SHP77 (cell line): ENCODE measurements around the gene MFSD6.

ENCODE experiments used
- DNase-seq, 2 experiments: peaks; one replicate each; lab custom pipeline; 2025; lab: John Stamatoyannopoulos, UW

MFSD6 gene

GRCh38 chr2:190440113-190440512 lies 32.0 kb downstream of the MFSD6 start:
- no peak for DNase-seq

GRCh38 chr2:190441564-190441963 lies 33.4 kb downstream of the MFSD6 start:
- no peak for DNase-seq

- no peak for DNase-seq
Measured at GRCh38 chr2:190443055-190443454, 34.9 kb downstream of the MFSD6 start.

DNA sequence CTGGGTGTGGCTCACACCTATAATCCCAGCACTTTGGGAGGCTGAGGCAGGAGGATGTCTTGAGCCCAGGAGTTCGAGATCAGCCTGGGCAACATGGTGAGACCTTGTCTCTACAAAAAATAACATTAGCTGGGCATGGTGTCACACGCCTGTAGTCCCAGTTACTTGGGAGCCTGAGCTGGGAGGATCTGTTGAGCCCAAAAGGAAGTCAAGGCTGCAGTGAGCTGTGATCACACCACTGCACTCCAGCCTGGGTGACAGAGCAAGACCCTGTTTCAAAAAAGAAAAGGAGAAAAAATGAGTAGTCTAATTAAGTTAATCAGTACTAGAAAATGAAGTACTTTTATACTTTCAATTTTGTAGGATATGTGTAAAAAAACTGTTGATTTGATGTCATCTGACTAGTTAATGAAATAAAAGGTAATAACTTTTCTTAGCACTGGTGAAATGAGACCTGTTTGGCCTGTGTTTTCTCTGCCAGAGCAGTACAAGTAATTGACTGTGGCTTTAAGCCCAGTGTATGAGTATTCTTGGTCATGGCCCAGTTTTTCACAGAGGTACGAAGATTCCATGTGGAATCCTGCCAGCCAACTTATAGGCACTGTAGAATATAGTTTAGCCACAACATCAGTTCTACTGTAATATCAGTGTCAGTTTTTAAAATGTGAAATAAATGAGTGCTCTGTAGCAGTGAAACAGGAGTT lies 35.8 kb downstream of the MFSD6 start:
- DNase-seq, result no peak

GRCh38 chr2:190444976-190445375 lies 36.8 kb downstream of the MFSD6 start:
- DNase-seq, result no peak

DNA sequence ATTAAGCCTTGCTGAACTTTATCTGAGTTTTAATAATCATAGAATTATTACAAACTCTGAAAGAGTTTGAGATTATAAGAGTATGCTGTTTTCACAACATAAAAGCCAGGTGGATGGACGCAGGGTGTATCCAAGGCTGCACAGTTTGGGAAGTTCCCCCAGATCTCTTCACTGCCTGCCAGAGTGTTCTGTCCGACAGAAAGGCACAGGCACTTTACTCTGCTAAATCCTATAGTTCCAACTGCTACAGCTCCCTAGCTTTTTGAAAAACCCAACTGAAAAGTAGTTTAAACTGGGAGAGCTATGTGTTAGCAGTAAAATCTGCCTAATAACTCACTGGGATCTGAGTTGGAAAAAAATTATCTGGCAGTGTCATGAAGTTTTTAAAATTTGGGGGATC lies 38.0 kb downstream of the MFSD6 start:
- no peak for DNase-seq

DNA sequence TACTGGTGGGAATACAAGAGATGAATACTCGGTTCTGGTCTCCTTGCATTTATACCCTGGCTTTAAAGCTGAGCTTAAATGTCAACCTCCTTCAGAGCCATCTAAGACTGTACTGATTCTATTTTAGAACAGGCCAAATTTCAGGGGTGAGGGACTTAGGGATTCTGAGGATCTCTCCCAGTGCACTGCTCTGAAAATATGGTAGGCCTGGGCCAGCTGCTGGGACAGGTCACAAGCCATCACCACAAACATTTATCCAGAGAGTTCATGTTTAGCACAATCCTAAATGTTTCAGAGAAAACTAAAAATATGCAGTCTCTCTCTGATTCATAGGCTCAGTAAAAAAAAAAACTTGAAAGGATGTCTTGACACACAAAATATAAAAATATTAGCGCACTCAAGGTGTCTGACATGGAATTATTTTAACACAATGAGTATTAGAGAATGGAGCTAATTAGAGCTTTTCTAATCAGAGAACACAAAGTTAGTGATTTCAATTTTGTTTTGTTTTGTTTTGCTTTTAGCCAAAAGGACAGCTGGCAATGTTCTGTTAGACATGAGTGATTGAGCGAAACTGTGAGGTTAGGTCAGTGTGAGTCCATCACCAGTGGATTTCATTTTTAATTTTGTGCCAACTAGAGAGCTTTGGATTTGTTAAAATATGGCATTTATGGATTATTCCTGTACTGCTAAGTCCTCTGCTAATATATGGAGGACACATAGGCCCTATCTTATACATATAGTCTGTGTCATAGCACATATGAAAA lies 38.8 kb downstream of the MFSD6 start:
- DNase-seq, result no peak

GRCh38 chr2:190447766-190448165 lies 39.6 kb downstream of the MFSD6 start:
- no peak for DNase-seq

GRCh38 chr2:190449925-190450324 lies 41.8 kb downstream of the MFSD6 start:
- DNase-seq, result no peak

GRCh38 chr2:190450363-190450762 lies 42.2 kb downstream of the MFSD6 start:
- no peak for DNase-seq

DNA sequence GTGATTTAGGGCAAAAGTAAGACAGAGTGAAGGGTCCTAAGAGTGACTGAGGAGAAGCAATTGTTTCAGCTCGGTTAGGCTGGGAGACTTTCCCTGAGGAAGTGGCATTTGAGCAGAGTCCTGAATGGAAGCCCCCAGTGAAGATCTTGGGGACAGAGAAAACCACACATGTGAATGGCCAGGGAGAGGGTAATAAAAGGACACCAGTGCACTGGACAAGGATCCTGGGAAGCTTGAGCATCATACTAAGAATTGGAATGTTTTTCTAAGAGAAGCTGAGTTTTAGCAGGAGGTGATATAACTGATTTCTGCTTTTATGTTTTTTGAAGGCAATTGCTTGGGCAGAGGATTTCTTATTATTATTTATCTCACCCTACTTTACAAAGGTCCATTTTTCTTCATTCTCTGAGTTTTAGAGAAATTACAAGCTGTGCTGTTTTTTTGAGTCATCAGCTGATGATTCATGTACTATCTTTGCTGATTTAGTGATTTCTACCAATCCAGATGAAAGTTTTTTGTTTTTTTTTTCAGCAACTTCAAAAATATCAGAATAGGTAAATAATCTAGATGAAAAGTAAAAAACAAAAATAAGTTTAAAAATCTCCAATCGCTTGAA lies 43.5 kb downstream of the MFSD6 start:
- DNase-seq, result no peak

DNA sequence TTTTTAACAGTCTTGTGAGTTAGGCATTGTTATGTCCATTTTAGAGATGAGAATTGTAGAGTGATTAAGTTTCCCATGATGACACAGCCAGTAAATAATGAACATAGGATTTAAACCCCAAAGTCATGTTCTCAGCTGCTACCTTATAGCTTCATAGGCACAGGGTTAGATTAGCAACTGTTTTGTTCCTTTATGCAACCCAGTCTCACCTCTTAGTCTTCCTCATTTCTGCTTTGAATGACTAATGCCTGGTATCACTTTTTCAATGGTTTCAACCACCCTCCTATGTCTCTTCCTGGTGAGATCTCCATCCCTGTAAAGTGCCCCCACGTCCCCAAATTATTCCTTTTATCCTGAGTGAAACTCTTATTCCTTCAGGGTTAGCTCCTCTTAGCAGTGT lies 44.3 kb downstream of the MFSD6 start:
- no peak for DNase-seq

DNA sequence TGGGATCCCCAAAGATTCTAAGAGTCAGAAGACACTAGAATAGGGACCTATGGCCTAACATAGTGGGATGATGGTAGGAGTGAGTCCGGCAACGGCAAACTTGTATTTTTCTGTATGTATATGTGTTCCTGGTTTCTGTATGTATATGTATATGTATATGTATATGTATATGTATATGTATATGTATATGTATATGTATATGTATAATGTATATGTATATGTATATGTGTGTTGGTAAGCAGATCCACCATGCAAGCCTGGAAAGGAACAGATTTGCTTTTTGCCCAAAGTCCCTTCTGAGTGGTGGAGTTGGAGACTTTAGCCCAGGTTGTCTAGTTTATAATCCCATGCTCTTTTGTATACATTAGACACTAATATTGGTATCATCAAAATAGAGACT lies 46.6 kb downstream of the MFSD6 start:
- DNase-seq, result no peak

DNA sequence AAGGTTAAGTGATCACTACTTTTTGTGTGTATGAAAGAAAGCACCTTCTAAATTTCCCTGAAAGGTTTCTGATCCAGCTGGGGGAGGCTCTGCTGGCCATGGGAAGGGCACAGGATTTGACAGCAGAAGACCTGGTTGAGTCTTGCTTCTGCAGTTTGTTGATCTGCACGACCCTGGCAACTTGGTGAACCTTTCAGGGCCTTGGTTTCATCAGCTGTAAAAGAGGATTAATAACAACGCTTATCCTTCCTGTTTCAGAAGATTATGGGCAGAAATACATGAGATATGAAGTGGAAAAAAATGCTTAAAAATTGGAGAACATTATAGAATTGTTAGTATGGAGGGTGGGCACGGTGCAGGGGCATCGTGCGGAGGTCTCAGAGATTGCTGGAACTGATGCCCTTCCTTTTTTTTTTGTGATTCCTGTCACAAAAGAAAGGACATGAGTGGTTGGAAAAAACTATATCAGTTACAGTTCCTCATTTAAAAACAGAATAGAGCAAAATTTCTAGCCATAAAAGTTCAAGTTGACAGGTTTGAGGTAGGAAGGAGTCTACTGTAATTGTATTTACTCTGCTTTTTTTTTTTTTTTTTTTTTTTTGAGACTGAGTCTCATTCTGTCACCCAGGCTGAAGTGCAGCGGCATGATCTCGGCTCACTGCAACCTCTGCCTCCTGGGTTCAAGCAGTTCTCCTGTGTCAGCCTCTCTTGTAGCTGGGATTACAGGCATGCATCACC lies 47.4 kb downstream of the MFSD6 start:
- DNase-seq, result no peak

DNA sequence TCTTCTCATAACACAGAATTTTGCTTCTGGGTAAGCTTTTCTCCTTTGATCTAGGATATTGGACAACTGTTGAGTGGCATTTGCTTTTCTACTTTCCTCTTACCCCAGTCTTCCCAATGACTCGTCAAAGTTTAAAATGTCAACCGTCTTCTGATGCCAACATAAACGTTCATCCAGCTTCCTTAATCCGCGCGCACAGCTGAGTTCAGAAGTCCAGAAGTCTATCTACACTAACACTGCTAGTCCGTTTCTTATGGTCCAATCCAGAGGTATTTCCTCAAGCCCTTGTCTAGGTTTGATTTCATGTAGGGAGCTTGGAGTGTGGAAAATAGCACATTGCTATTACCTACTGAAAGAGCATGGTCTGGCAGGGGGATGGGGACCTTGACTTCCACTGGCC lies 48.7 kb downstream of the MFSD6 start:
- no peak for DNase-seq

DNA sequence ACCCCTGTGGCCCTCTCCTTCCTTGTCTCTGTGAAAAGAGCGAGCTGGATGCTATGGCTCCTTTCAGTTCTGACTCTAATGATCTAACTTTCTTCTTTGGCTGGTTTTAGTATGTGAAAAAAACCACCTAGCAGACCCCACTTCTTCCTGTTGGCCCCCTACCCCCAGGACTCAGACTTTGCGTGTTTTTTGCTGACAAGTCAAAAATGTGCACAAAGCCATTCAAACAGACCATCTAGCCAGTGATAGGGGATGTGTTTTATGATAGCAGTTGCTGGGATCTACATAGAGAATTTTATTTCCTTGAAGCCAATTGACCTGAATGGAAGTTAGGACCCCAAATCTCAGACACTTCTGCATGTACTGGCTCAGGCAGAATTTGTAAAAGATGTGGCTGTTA lies 49.1 kb downstream of the MFSD6 start:
- no peak for DNase-seq

GRCh38 chr2:190458352-190459107 lies 50.4 kb downstream of the MFSD6 start:
- DNase-seq, result no peak

DNA sequence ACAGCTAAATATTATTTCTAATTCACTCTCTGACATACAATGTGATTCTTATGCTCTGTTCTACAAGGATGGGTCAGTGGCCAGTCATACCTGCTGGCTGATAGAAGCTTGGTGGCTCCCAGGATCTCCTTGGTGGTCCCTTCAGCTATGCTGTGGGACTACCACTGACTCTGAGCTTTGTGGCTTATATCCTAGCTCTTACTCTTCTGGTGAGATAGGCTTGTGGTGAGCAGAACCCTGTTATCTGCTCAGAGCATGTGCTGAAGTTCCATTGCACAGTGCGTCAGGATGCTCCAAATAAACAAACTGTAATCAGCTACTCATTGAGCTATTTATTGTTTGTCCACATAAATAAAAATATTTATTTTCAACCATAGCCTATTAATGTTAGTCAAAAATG lies 51.7 kb downstream of the MFSD6 start:
- DNase-seq, result no peak

- no peak for DNase-seq
Measured at GRCh38 chr2:190460487-190460886, 52.3 kb downstream of the MFSD6 start.

- DNase-seq, result no peak
Measured at GRCh38 chr2:190462181-190462580, 54.0 kb downstream of the MFSD6 start.

DNA sequence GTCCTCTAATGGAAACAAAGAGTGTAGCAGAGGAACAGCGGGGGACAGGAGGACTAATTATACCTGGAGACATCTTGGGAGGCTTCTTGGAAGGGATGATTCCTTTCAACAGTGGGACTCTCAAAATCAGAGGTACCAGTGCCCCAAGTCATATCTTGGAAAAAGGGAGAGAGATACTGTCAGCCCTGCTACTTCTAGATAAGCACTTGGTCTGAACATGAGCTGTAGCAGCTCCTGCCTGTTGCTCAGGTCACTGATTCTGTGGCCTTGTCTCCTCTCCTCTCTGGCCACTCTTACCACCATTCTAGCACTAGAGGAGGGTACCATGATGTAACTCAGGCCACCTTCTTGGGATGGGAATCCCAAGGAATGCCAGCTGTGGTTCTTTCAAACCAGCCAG lies 54.5 kb downstream of the MFSD6 start:
- no peak for DNase-seq

DNA sequence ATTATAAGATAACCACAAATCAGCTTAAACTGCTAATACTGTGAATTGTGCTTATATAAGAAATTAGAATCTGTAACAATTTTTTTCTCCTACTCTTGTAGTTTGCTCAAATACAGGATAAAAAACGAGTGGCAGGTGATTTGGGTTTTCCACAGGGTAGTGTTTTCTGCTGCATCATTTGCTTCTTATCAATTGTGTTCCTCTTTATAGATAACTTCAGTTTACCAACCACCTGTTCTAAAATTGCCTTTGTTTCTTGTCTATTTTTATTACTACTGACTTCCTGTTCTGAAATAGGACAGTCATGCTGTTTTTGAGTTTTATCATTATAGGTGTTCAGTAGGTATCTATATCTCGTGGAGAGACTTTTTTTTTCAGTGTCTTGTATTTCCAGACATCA lies 56.9 kb downstream of the MFSD6 start:
- no peak for DNase-seq
